ENCODE data around the gene DNAAF5. TPM values are rescaled to one million over a fixed set of nuclear protein-coding genes. Genes with fewer than 3 reads are reported as not detected.
"Not testable (repeated sequence)": the region's sequence is repeated elsewhere in the genome, so short reads cannot be mapped to it uniquely, and the experiment has no call there.

The DNAAF5 gene
- total and polyA plus RNA-seq, 2 donors = 8.3 to 9.2 TPM

DNA sequence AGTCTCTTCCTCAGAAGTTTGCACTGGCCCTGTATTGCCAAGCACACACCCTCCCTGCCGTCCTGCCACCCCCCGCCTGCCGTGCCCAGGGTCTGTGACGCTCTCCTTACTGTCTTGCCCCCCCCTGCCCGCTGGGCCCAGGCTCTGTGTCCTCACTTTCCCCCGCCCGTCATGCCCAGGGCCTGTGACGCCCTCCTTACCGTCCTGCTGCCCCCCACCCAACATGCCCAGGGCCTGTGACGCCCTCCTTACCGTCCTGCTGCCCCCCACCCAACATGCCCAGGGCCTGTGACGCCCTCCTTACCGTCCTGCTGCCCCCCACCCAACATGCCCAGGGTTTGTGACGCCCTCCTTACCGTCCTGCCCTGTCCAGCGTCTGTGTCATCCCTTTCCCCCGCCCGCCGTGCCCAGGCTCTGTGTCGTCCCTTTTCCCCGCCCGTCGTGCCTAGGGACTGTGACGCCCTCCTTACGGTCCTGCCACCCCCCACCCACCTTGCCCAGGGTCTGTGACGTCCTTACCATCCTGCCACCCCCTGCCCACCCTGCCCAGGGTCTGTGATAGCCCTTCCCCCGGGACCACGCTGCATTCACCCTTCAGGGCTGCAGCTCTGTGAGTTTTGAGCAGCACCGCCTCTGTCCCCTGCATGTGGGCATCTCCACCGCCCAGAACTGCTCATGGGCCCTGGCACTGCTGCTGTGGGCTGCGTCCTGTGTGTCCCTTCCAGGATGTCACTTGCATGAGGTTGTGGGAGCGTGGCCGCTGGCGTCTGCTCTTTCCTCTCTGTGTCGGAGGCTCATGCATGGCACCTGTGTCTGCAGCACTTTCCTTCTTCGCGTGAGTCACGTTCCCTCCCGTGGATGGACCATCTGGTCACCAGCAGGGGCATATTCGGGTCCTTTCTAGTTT lies 19.9 kb downstream of the DNAAF5 start:
- no peak for DNase-seq (ENCODE audit: low read depth in 6 of 9, low spot score in 9 of 9)
- H3K4me3 ChIP-seq (ENCODE audit: low read length in 2 of 2) = no peak overlapping the region
- H3K27ac ChIP-seq (ENCODE audit: low read depth in 1 of 2, low read length in 1 of 2) = no peak overlapping the region
- peaks cover 0 to 3% of the 10 kb centered on the region in 2 donors for H3K4me1 ChIP-seq (ENCODE audit: control insufficient read depth in 2 of 2, insufficient read depth in 2 of 2, low read length in 2 of 2)
- WGBS = 98% methylated on average over 40 of the region's 40 CpGs
- peaks cover 10 to 25% of the 10 kb centered on the region in 2 donors for H3K36me3 ChIP-seq (ENCODE audit: control insufficient read depth in 2 of 2, insufficient read depth in 2 of 2, low read length in 1 of 2)
- no peaks in the 10 kb centered on the region for H3K27me3 ChIP-seq (ENCODE audit: control insufficient read depth in 2 of 2, insufficient read depth in 1 of 2, low read length in 1 of 2)
- no peaks in the 10 kb centered on the region for H3K9me3 ChIP-seq (ENCODE audit: control insufficient read depth in 2 of 2, insufficient read depth in 1 of 2, low read length in 1 of 2)

DNA sequence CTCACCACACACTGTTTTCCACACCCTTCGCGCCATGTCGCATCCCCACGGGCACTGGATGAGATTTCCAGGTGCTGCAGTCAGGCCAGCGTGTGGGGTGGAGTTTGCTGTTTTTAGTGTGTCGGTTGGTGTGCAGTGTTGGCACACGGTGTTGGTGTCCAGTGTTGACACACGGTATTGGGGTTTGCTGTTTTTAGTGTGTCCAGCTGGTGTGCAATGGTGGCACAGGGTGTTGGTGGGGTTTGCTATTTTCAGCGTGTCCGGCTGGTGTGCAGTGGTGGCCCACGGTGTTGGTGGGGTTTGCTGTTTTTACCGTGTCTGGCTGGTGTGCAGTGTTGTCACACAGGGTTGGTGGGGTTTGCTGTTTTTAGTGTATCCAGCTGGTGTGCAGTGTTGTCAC lies 20.7 kb downstream of the DNAAF5 start:
- peaks cover 0 to 3% of the 10 kb centered on the region in 2 donors for H3K4me1 ChIP-seq (ENCODE audit: control insufficient read depth in 2 of 2, insufficient read depth in 2 of 2, low read length in 2 of 2)
- no peak for DNase-seq (ENCODE audit: low read depth in 6 of 9, low spot score in 9 of 9)
- H3K9me3 ChIP-seq (ENCODE audit: control insufficient read depth in 2 of 2, insufficient read depth in 1 of 2, low read length in 1 of 2) = no peaks in the 10 kb centered on the region
- 89% methylated on average over 12 of the region's 12 CpGs for WGBS
- no peak overlapping the region for H3K27ac ChIP-seq (ENCODE audit: low read depth in 1 of 2, low read length in 1 of 2)
- H3K36me3 ChIP-seq (ENCODE audit: control insufficient read depth in 2 of 2, insufficient read depth in 2 of 2, low read length in 1 of 2) = peaks cover 7 to 22% of the 10 kb centered on the region in 2 donors
- no peaks in the 10 kb centered on the region for H3K27me3 ChIP-seq (ENCODE audit: control insufficient read depth in 2 of 2, insufficient read depth in 1 of 2, low read length in 1 of 2)
- no peak overlapping the region for H3K4me3 ChIP-seq (ENCODE audit: low read length in 2 of 2)

DNA sequence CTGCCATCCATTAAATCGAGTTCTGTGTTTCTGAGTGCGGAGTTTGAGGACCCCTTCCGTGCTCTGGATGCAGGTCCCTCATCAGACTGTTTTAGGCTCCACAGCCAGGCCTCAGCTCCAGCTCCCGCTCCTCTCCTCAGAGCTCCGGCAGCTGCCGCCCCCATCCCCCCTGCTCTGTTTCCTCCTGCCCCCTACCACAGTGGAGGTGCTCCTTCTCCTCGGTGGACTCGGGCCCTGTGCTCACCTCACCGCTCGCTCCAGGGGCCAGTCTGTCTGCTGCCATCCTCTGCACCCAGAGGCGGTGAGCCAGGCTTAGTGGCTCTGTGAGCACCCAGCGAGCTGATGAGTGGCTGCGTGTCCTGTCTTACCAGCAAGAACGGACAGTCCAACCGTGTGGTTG lies 21.9 kb downstream of the DNAAF5 start:
- Histone ChIP-seq H3K27me3 (ENCODE audit: control insufficient read depth in 2 of 2, insufficient read depth in 1 of 2, low read length in 1 of 2) (no peaks in the 10 kb centered on the region), H3K36me3 (ENCODE audit: control insufficient read depth in 2 of 2, insufficient read depth in 2 of 2, low read length in 1 of 2) (peaks cover 6 to 25% of the 10 kb centered on the region in 2 donors), H3K4me1 (ENCODE audit: control insufficient read depth in 2 of 2, insufficient read depth in 2 of 2, low read length in 2 of 2) (peaks cover 0 to 3% of the 10 kb centered on the region in 2 donors), H3K9me3 (ENCODE audit: control insufficient read depth in 2 of 2, insufficient read depth in 1 of 2, low read length in 1 of 2) (no peaks in the 10 kb centered on the region), H3K4me3 (ENCODE audit: low read length in 2 of 2) (no peak overlapping the region), H3K27ac (ENCODE audit: low read depth in 1 of 2, low read length in 1 of 2) (no peak overlapping the region)
- DNase-seq (ENCODE audit: low read depth in 6 of 9, low spot score in 9 of 9) = no peak
- 98% methylated on average over 15 of the region's 15 CpGs for WGBS

DNA sequence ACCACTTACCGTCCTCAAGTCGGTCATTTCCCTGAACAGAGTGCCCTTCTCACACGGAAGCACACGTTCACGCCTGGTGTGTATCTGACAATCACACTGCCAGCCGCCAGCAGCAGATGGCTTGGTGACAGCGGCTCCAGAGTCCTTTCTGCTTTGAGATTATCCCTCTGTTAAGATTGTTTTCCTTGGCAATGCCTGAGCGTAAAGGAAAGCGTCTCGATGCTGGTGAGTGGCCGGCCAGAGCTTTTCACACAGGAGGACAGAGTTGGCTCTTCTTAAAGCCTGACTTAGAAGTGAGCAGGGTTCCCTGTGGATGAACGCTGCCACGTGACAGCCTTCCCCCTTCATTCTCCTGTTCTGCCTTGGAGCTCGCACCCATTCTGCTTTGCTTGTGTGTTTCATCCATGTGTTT lies 22.6 kb downstream of the DNAAF5 start:
- 93% methylated on average over 14 of the region's 14 CpGs for WGBS
- no peaks in the 10 kb centered on the region for H3K27me3 ChIP-seq (ENCODE audit: control insufficient read depth in 2 of 2, insufficient read depth in 1 of 2, low read length in 1 of 2)
- H3K9me3 ChIP-seq (ENCODE audit: control insufficient read depth in 2 of 2, insufficient read depth in 1 of 2, low read length in 1 of 2) = no peaks in the 10 kb centered on the region
- H3K27ac ChIP-seq (ENCODE audit: low read depth in 1 of 2, low read length in 1 of 2) = no peak overlapping the region
- peaks cover 0 to 3% of the 10 kb centered on the region in 2 donors for H3K4me1 ChIP-seq (ENCODE audit: control insufficient read depth in 2 of 2, insufficient read depth in 2 of 2, low read length in 2 of 2)
- peaks cover 6 to 25% of the 10 kb centered on the region in 2 donors for H3K36me3 ChIP-seq (ENCODE audit: control insufficient read depth in 2 of 2, insufficient read depth in 2 of 2, low read length in 1 of 2)
- H3K4me3 ChIP-seq (ENCODE audit: low read length in 2 of 2) = no peak overlapping the region
- no peak for DNase-seq (ENCODE audit: low read depth in 6 of 9, low spot score in 9 of 9)

DNA sequence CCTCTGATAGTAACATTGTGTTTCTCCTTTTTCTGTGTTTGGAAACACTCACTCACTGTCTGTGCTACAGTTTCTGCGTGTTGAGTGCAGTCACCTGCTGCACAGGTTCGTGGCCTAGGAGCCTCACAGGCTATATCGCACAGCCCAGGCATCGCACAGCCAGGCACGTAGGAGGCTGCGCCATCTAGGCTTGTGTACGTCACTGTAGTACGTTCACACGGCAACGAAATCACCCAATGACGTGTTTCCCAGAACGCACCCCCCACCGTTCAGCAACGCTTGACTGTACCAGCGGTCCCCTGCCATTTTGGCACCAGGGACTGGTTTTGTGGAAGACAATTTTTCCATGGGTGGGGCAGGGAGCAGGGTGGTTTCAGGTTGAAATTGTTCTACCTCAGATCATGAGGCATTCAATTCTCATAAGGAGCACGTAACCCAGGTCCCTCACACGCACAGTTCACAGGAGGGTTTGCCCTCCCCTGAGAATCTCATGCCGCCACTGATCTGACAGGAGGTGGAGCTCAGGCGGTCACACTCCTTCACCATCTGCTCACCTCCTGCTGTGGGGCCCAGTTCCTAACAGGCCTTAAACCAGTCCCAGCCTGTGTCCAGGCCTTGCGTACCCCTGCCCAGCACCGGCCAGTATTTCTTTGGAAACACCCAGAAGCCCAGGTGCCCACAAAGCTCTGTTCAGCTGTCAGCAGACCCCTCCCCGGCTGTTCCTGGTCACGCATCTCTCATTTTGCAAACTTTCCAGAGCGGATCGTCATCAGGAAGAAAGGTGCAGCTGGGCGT lies 23.8 kb downstream of the DNAAF5 start:
- Histone ChIP-seq H3K9me3 (ENCODE audit: control insufficient read depth in 2 of 2, insufficient read depth in 1 of 2, low read length in 1 of 2) (no peaks in the 10 kb centered on the region), H3K27ac (ENCODE audit: low read depth in 1 of 2, low read length in 1 of 2) (peak overlapping the region in 1 of 2 donors; percentile 5), H3K27me3 (ENCODE audit: control insufficient read depth in 2 of 2, insufficient read depth in 1 of 2, low read length in 1 of 2) (no peaks in the 10 kb centered on the region), H3K4me3 (ENCODE audit: low read length in 2 of 2) (no peak overlapping the region), H3K4me1 (ENCODE audit: control insufficient read depth in 2 of 2, insufficient read depth in 2 of 2, low read length in 2 of 2) (peaks cover 0 to 3% of the 10 kb centered on the region in 2 donors), H3K36me3 (ENCODE audit: control insufficient read depth in 2 of 2, insufficient read depth in 2 of 2, low read length in 1 of 2) (peaks cover 9 to 33% of the 10 kb centered on the region in 2 donors)
- WGBS = 97% methylated on average over 26 of the region's 26 CpGs
- no peak for DNase-seq (ENCODE audit: low read depth in 6 of 9, low spot score in 9 of 9)

DNA sequence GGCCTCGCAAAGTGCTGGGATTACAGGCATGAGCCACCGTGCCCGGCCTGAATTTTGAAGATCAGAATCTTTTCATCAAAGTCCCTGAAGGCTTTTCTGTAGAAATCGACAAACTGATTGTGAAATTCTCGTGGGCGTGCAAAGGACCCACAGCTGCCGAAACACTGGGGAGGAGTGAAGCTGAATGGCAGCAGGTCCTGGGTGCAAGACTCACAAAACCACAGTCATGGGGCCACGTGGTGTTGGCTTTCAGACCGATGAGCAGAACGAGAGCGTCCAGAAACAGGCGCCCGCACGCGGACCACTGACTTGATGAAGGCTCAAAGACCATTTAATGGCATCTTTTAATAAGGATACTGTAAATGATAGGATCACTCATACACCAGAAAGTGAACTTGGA lies 25.3 kb downstream of the DNAAF5 start:
- peaks cover 0 to 3% of the 10 kb centered on the region in 2 donors for H3K4me1 ChIP-seq (ENCODE audit: control insufficient read depth in 2 of 2, insufficient read depth in 2 of 2, low read length in 2 of 2)
- no peak overlapping the region for H3K4me3 ChIP-seq (ENCODE audit: low read length in 2 of 2)
- no peak for DNase-seq (ENCODE audit: low read depth in 6 of 9, low spot score in 9 of 9)
- H3K27ac ChIP-seq (ENCODE audit: low read depth in 1 of 2, low read length in 1 of 2) = no peak overlapping the region
- no peaks in the 10 kb centered on the region for H3K9me3 ChIP-seq (ENCODE audit: control insufficient read depth in 2 of 2, insufficient read depth in 1 of 2, low read length in 1 of 2)
- no peaks in the 10 kb centered on the region for H3K27me3 ChIP-seq (ENCODE audit: control insufficient read depth in 2 of 2, insufficient read depth in 1 of 2, low read length in 1 of 2)
- H3K36me3 ChIP-seq (ENCODE audit: control insufficient read depth in 2 of 2, insufficient read depth in 2 of 2, low read length in 1 of 2) = peaks cover 14 to 30% of the 10 kb centered on the region in 2 donors
- WGBS = 91% methylated on average over 15 of the region's 15 CpGs

DNA sequence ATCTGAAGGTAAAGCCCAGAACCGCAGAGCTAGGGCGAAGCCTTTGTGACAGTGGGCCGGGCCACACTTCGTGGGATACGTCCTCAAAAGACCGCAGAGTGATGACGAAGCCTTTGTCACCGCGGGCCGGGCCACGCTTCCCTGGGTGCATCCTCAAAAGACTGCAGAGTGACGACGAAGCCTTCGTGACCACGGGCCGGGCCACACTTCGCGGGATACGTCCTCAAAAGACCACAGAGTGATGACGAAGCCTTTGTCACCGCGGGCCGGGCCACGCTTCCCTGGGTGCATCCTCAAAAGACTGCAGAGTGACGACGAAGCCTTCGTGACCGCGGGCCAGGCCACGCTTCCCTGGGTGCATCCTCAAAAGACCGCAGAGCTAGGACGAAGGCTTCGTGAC lies 25.8 kb downstream of the DNAAF5 start:
- H3K27ac ChIP-seq (ENCODE audit: low read depth in 1 of 2, low read length in 1 of 2); DNase-seq (ENCODE audit: low read depth in 6 of 9, low spot score in 9 of 9); H3K4me3 ChIP-seq (ENCODE audit: low read length in 2 of 2); H3K9me3 ChIP-seq (ENCODE audit: control insufficient read depth in 2 of 2, insufficient read depth in 1 of 2, low read length in 1 of 2); H3K4me1 ChIP-seq (ENCODE audit: control insufficient read depth in 2 of 2, insufficient read depth in 2 of 2, low read length in 2 of 2); H3K27me3 ChIP-seq (ENCODE audit: control insufficient read depth in 2 of 2, insufficient read depth in 1 of 2, low read length in 1 of 2): not testable (repeated sequence)
- peaks cover 18 to 32% of the 10 kb centered on the region in 2 donors for H3K36me3 ChIP-seq (ENCODE audit: control insufficient read depth in 2 of 2, insufficient read depth in 2 of 2, low read length in 1 of 2)
- WGBS = 91% methylated on average over 33 of the region's 33 CpGs

DNA sequence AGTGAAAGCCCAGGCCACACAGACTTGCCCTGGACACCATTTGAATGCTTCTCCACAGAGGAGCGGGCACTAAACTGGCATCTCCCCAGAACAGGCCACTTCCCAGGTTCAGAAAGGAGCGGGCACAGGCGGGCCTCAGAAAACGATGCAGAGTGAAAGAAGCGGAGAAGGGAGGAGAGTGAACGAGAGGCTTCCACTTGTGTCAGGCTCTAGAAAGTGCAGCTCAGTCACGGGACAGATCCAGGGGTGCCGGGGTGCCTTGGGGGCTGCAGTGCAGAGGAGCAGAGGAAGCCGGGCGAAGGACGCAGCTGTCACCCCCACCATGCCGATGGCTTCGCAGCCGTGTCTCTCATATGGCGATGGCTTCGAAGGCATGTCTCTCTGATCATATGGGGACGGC lies 26.7 kb downstream of the DNAAF5 start:
- no peak overlapping the region for H3K27ac ChIP-seq (ENCODE audit: low read depth in 1 of 2, low read length in 1 of 2)
- no peak overlapping the region for H3K4me3 ChIP-seq (ENCODE audit: low read length in 2 of 2)
- H3K4me1 ChIP-seq (ENCODE audit: control insufficient read depth in 2 of 2, insufficient read depth in 2 of 2, low read length in 2 of 2) = peaks cover 0 to 3% of the 10 kb centered on the region in 2 donors
- H3K9me3 ChIP-seq (ENCODE audit: control insufficient read depth in 2 of 2, insufficient read depth in 1 of 2, low read length in 1 of 2) = no peaks in the 10 kb centered on the region
- no peaks in the 10 kb centered on the region for H3K27me3 ChIP-seq (ENCODE audit: control insufficient read depth in 2 of 2, insufficient read depth in 1 of 2, low read length in 1 of 2)
- WGBS = 98% methylated on average over 17 of the region's 17 CpGs
- DNase-seq (ENCODE audit: low read depth in 6 of 9, low spot score in 9 of 9) = no peak
- peaks cover 27 to 40% of the 10 kb centered on the region in 2 donors for H3K36me3 ChIP-seq (ENCODE audit: control insufficient read depth in 2 of 2, insufficient read depth in 2 of 2, low read length in 1 of 2)
